Panc1 (cell line): ENCODE data around the gene OR1J4. TPM values are rescaled to one million over a fixed set of nuclear protein-coding genes. Genes with fewer than 3 reads are reported as not detected.

Source experiments
- ATAC-seq: fragments of 200-7000 bp; cut with Tn5 transposase; 2 replicates; pipeline ENCODE4 v1.9.1; 2020; ENCODE audit warnings: mild to moderate bottlenecking, moderate library complexity
- BruUV-seq: library from RNA; stranded (reverse); fragments of 400-500 nt; replicated peaks from 2 replicates; lab custom pipeline; 2021; lab: Mats Ljungman, UMichigan
- CTCF ChIA-PET: fragments of 300-600 bp; sonication (Branson Sonifier 250); formaldehyde crosslinking; loops from one replicate; lab custom pipeline; 2022; ENCODE audit warnings: antibody characterized with exemption; lab: Charles Lee
- POLR2A ChIA-PET: fragments of 300-600 bp; sonication (Branson Sonifier 250); formaldehyde crosslinking; loops from one replicate; lab custom pipeline; 2022; ENCODE audit warnings: antibody characterized with exemption; lab: Charles Lee
- DNase-seq: peaks from one replicate; pipeline ENCODE4 v3.0.0-alpha.2; 2010; ENCODE audit warnings: low read depth, low spot score
- H3K27ac ChIP-seq: 2 replicates; pipeline ENCODE4 v1.5.1; 2011; ENCODE audit warnings: mild to moderate bottlenecking, low read length, inconsistent platforms
- H3K27me3 ChIP-seq: fragments of 200-500 bp; sonication (Bioruptor generic); 2 replicates; pipeline ENCODE4 v1.6.0; 2014; ENCODE audit warnings: low read length, inconsistent platforms; ENCODE audit not compliant: control insufficient read depth, insufficient read depth
- H3K36me3 ChIP-seq: fragments of 200-500 bp; sonication (Bioruptor generic); 2 replicates; pipeline ENCODE4 v1.5.1; 2014; ENCODE audit warnings: inconsistent platforms, mild to moderate bottlenecking, low read length, moderate library complexity; ENCODE audit not compliant: control insufficient read depth, insufficient read depth
- H3K4me1 ChIP-seq: 2 replicates; pipeline ENCODE4 v1.5.1; 2011; ENCODE audit warnings: inconsistent platforms, mild to moderate bottlenecking, low read length, moderate library complexity; ENCODE audit not compliant: control insufficient read depth, insufficient read depth
- H3K4me3 ChIP-seq, 2 experiments: 2 replicates each; pipeline ENCODE4 v1.5.1; 2011 to 2012; ENCODE audit warnings: low read depth in 2 of 2, low read length in 2 of 2, mild to moderate bottlenecking in 2 of 2, inconsistent platforms in 1 of 2, moderate library complexity in 1 of 2
- H3K9me3 ChIP-seq: fragments of 200-500 bp; sonication (Bioruptor generic); 2 replicates; pipeline ENCODE4 v1.5.1; 2014; ENCODE audit warnings: low read depth, mild to moderate bottlenecking, inconsistent platforms, low read length, moderate library complexity; ENCODE audit not compliant: control insufficient read depth, insufficient read depth
- POLR2AphosphoS5 ChIP-seq: IDR thresholded peaks from 2 replicates; pipeline ENCODE4 v1.6.1; 2012; ENCODE audit warnings: mild to moderate bottlenecking, low read depth, low read length, moderate library complexity
- SIN3A ChIP-seq: IDR thresholded peaks from 2 replicates; pipeline ENCODE4 v1.6.1; 2012; ENCODE audit warnings: low read depth, mild to moderate bottlenecking, low read length, moderate library complexity, borderline replicate concordance; ENCODE audit not compliant: insufficient read depth
- TCF7L2 ChIP-seq: IDR thresholded peaks from 2 replicates; pipeline ENCODE4 v1.6.1; 2011; ENCODE audit warnings: mild to moderate bottlenecking, low read depth, low read length, inconsistent platforms
- in situ Hi-C: cut with HindIII; loops from 2 replicates; pipeline ENCODE4 v1.10.0; 2016; ENCODE audit warnings: low sequenced_read_pairs, low pct_unique_long_range_greater_than_20kb
- intact Hi-C: fragments of 100-400 bp; cut with micrococcal nuclease; formaldehyde crosslinking; loops from one replicate; pipeline ENCODE4 v1.10.0; 2022; ENCODE audit not compliant: unreplicated experiment
- total RNA-seq: library from RNA; stranded (reverse); gene quantifications from one replicate; pipeline ENCODE4 v1.2.1, GENCODE V29; 2021; ENCODE audit not compliant: unreplicated experiment
- TF ChIP-seq, protein P1 (sequence below), 2 experiments: IDR thresholded peaks; 2 replicates each; pipeline ENCODE4 v1.6.1; 2011 to 2012; ENCODE audit warnings: low read depth in 2 of 2, control low read depth in 1 of 2, low read length in 1 of 2, mild to moderate bottlenecking in 1 of 2, moderate library complexity in 1 of 2; ENCODE audit not compliant: insufficient read depth in 1 of 2
- TF ChIP-seq, protein P2 (sequence below): fragments of 450-650 bp; IDR thresholded peaks from 2 replicates; pipeline ENCODE4 v1.5.1; 2017; ENCODE audit warnings: mild to moderate bottlenecking

The OR1J4 gene
- total RNA-seq, 1 experiment from 2014 or later: not detected

DNA sequence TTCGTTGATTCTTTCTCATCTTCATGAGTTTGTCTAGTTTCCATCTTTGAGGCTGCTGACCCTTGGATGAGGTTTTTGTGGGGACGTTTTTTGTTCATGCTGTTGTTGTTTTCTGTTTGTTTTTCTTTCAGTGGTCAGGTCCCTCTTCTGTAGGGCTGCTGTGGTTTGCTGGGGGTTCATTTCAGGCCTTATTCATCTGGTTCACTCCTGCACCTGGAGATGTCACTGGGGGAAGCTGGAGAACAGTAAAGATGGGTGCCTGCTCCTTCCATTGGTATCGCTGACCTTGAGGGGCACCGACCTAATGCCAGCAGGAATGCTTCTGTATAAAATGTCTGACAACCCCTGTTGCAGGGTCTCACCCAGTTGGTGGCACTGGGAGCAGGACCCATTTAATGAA is 42.5 kb downstream of the OR1J4 start:
- ATAC-seq (no peak), DNase-seq (no peak)
- no peak overlapping the region for H3K4me3 ChIP-seq
- H3K27me3 ChIP-seq: no peaks in the 10 kb centered on the region
- H3K4me1 ChIP-seq: no peaks in the 10 kb centered on the region
- no TSS peak for BruUV-seq
- in situ Hi-C loops: no loop called here
- intact Hi-C loops: no loop called here
- POLR2A ChIA-PET: no interaction called here
- TF ChIP-seq TCF7L2: no peak
- TF ChIP-seq, protein P1, sequence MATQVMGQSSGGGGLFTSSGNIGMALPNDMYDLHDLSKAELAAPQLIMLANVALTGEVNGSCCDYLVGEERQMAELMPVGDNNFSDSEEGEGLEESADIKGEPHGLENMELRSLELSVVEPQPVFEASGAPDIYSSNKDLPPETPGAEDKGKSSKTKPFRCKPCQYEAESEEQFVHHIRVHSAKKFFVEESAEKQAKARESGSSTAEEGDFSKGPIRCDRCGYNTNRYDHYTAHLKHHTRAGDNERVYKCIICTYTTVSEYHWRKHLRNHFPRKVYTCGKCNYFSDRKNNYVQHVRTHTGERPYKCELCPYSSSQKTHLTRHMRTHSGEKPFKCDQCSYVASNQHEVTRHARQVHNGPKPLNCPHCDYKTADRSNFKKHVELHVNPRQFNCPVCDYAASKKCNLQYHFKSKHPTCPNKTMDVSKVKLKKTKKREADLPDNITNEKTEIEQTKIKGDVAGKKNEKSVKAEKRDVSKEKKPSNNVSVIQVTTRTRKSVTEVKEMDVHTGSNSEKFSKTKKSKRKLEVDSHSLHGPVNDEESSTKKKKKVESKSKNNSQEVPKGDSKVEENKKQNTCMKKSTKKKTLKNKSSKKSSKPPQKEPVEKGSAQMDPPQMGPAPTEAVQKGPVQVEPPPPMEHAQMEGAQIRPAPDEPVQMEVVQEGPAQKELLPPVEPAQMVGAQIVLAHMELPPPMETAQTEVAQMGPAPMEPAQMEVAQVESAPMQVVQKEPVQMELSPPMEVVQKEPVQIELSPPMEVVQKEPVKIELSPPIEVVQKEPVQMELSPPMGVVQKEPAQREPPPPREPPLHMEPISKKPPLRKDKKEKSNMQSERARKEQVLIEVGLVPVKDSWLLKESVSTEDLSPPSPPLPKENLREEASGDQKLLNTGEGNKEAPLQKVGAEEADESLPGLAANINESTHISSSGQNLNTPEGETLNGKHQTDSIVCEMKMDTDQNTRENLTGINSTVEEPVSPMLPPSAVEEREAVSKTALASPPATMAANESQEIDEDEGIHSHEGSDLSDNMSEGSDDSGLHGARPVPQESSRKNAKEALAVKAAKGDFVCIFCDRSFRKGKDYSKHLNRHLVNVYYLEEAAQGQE (IDR thresholded peaks at IDR 0.05; ENCODE audit: insufficient read depth in 1 of 2, low read depth in 2 of 2, low read length in 1 of 2): no peak
- no peak for TF ChIP-seq SIN3A
- TF ChIP-seq, protein P2, sequence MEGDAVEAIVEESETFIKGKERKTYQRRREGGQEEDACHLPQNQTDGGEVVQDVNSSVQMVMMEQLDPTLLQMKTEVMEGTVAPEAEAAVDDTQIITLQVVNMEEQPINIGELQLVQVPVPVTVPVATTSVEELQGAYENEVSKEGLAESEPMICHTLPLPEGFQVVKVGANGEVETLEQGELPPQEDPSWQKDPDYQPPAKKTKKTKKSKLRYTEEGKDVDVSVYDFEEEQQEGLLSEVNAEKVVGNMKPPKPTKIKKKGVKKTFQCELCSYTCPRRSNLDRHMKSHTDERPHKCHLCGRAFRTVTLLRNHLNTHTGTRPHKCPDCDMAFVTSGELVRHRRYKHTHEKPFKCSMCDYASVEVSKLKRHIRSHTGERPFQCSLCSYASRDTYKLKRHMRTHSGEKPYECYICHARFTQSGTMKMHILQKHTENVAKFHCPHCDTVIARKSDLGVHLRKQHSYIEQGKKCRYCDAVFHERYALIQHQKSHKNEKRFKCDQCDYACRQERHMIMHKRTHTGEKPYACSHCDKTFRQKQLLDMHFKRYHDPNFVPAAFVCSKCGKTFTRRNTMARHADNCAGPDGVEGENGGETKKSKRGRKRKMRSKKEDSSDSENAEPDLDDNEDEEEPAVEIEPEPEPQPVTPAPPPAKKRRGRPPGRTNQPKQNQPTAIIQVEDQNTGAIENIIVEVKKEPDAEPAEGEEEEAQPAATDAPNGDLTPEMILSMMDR: no peak
- TF ChIP-seq POLR2AphosphoS5: no peak
- H3K36me3 ChIP-seq: no peaks in the 10 kb centered on the region
- CTCF ChIA-PET: no interaction called here
- H3K27ac ChIP-seq: no peak overlapping the region
- H3K9me3 ChIP-seq: no peaks in the 10 kb centered on the region

DNA sequence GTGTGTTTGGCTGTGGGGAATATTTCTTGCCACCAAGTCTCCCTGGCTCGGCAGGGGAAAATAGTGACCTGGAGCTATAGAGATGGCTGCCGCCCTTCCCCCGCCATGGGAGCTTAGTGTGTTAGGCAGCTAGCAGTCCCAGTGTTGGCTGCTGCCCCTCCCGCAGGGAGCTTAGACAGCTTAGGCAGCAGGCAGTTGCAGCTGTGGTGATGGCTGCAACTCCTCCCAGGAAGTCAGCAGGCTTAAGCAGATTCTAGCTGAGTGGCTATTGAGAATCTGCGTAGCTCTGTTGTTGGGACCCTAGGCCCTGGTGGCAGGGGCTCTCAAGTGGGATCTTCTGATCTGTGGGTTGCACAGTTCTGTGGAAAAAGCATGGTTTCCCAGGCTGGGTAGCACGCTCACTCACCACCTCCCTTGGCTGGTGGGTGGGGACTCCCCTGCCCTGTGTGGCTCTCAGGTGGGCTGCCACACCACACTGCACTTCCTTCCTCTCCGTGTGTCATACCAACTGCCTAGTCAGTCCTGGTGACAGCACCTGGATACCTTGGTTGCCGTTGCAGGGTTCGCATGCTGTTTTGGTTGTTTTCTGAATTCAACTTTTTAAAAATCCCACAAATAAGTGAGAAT is 43.3 kb downstream of the OR1J4 start:
- Histone ChIP-seq H3K4me1 (no peaks in the 10 kb centered on the region), H3K36me3 (no peaks in the 10 kb centered on the region), H3K9me3 (no peaks in the 10 kb centered on the region), H3K27ac (no peak overlapping the region), H3K4me3 (no peak overlapping the region), H3K27me3 (no peaks in the 10 kb centered on the region)
- in situ Hi-C loops (no loop called here), intact Hi-C loops (no loop called here)
- CTCF ChIA-PET: no interaction called here
- no TSS peak for BruUV-seq
- ATAC-seq (no peak), DNase-seq (no peak)
- POLR2A ChIA-PET: no interaction called here
- TF ChIP-seq, protein P2: no peak
- TF ChIP-seq POLR2AphosphoS5 (no peak), SIN3A (no peak), TCF7L2 (no peak)
- TF ChIP-seq, protein P1 (IDR thresholded peaks at IDR 0.05; ENCODE audit: insufficient read depth in 1 of 2, low read depth in 2 of 2, low read length in 1 of 2): no peak
